ENCODE results near the gene ERC2.

Gene ERC2

GRCh38 chr3:55646121-55646520 lies 822.1 kb downstream of the ERC2 start:
- ATAC-seq, result no peak
- TF ChIP-seq ZNF8 (CRISPR knock-in tag; IDR thresholded peaks at IDR 0.05) (no peak), ZFP30 (CRISPR knock-in tag; IDR thresholded peaks at IDR 0.05) (no peak), RARB (CRISPR knock-in tag; IDR thresholded peaks at IDR 0.05) (no peak), TOX (CRISPR knock-in tag; IDR thresholded peaks at IDR 0.05; ENCODE audit: borderline replicate concordance) (no peak), POU6F1 (CRISPR knock-in tag; IDR thresholded peaks at IDR 0.05; ENCODE audit: borderline replicate concordance, low read depth) (no peak), CREB5 (CRISPR knock-in tag; IDR thresholded peaks at IDR 0.05; ENCODE audit: low read depth) (no peak), PPARA (CRISPR knock-in tag; IDR thresholded peaks at IDR 0.05; ENCODE audit: borderline replicate concordance) (no peak), SNAI2 (CRISPR knock-in tag; IDR thresholded peaks at IDR 0.05) (no peak), OSR1 (CRISPR knock-in tag; IDR thresholded peaks at IDR 0.05) (no peak), BACH2 (CRISPR knock-in tag; IDR thresholded peaks at IDR 0.05; ENCODE audit: borderline replicate concordance) (no peak), ZC3H10 (CRISPR knock-in tag; IDR thresholded peaks at IDR 0.05) (no peak), PATZ1 (CRISPR knock-in tag; IDR thresholded peaks at IDR 0.05; ENCODE audit: borderline replicate concordance) (no peak), GLIS3 (CRISPR knock-in tag; IDR thresholded peaks at IDR 0.05) (no peak)

- TF ChIP-seq ZNF8 (CRISPR knock-in tag; IDR thresholded peaks at IDR 0.05) (no peak), TOX (CRISPR knock-in tag; IDR thresholded peaks at IDR 0.05; ENCODE audit: borderline replicate concordance) (no peak), ZFP30 (CRISPR knock-in tag; IDR thresholded peaks at IDR 0.05) (no peak), BACH2 (CRISPR knock-in tag; IDR thresholded peaks at IDR 0.05; ENCODE audit: borderline replicate concordance) (no peak), ZNF565 (CRISPR knock-in tag; conservative IDR thresholded peaks at IDR 0.05; ENCODE audit: low read depth) (no peak), PATZ1 (CRISPR knock-in tag; IDR thresholded peaks at IDR 0.05; ENCODE audit: borderline replicate concordance) (no peak), POU6F1 (CRISPR knock-in tag; IDR thresholded peaks at IDR 0.05; ENCODE audit: borderline replicate concordance, low read depth) (no peak), PPARA (CRISPR knock-in tag; IDR thresholded peaks at IDR 0.05; ENCODE audit: borderline replicate concordance) (no peak), TSHZ2 (CRISPR knock-in tag; IDR thresholded peaks at IDR 0.05) (no peak), ISL1 (CRISPR knock-in tag; IDR thresholded peaks at IDR 0.05) (no peak), RARB (CRISPR knock-in tag; IDR thresholded peaks at IDR 0.05) (no peak)
- no peak for ATAC-seq
Measured at GRCh38 chr3:55645422-55645821, 822.8 kb downstream of the ERC2 start.

GRCh38 chr3:55643283-55643682 lies 825.0 kb downstream of the ERC2 start:
- no peak for ATAC-seq
- TF ChIP-seq ZNF8 (CRISPR knock-in tag; IDR thresholded peaks at IDR 0.05), result no peak
- TF ChIP-seq BACH2 (CRISPR knock-in tag; IDR thresholded peaks at IDR 0.05; ENCODE audit: borderline replicate concordance), result no peak
- TF ChIP-seq SNAI2 (CRISPR knock-in tag; IDR thresholded peaks at IDR 0.05), result no peak
- no peak for TF ChIP-seq CSDC2 (CRISPR knock-in tag; IDR thresholded peaks at IDR 0.05)
- TF ChIP-seq CSRNP3 (CRISPR knock-in tag; IDR thresholded peaks at IDR 0.05), result no peak
- no peak for TF ChIP-seq ARNTL (CRISPR knock-in tag; IDR thresholded peaks at IDR 0.05; ENCODE audit: borderline replicate concordance, low read depth)
- TF ChIP-seq PPARA (CRISPR knock-in tag; IDR thresholded peaks at IDR 0.05; ENCODE audit: borderline replicate concordance), result no peak
- TF ChIP-seq ZFP3 (CRISPR knock-in tag; IDR thresholded peaks at IDR 0.05), result no peak
- TF ChIP-seq PATZ1 (CRISPR knock-in tag; IDR thresholded peaks at IDR 0.05; ENCODE audit: borderline replicate concordance), result no peak

Data from SK-N-SH treated with all-trans-retinoic acid at 6 μM for 48 hours (cell line).